Endothelial cell of umbilical vein (primary cell): ENCODE data around the gene CHI3L1.

Experiments used
- EZH2 ChIP-seq: IDR thresholded peaks from 2 replicates; pipeline ENCODE4 v1.6.1; 2012; ENCODE audit warnings: borderline replicate concordance, low read depth, mild to moderate bottlenecking, moderate library complexity, low read length, inconsistent platforms; ENCODE audit not compliant: severe bottlenecking
- FOS ChIP-seq: IDR thresholded peaks from 2 replicates; pipeline ENCODE4 v1.6.1; 2011; ENCODE audit warnings: mild to moderate bottlenecking, low read length, moderate library complexity, borderline replicate concordance; ENCODE audit not compliant: insufficient read depth
- GATA2 ChIP-seq: IDR thresholded peaks from 2 replicates; pipeline ENCODE4 v1.7.0; 2011; ENCODE audit warnings: low read depth, mild to moderate bottlenecking, moderate library complexity, mixed read lengths, low read length; ENCODE audit not compliant: insufficient read length, insufficient read depth
- JUN ChIP-seq: IDR thresholded peaks from 2 replicates; pipeline ENCODE4 v1.6.1; 2011; ENCODE audit warnings: borderline replicate concordance, low read depth; ENCODE audit not compliant: insufficient read length, insufficient read depth
- MYC ChIP-seq: IDR thresholded peaks from one replicate; pipeline ENCODE4 v1.6.1; 2011; ENCODE audit warnings: mild to moderate bottlenecking, low read depth, low read length
- POLR2A ChIP-seq: IDR thresholded peaks from 2 replicates; pipeline ENCODE4 v1.6.1; 2012; ENCODE audit warnings: low read depth, mild to moderate bottlenecking, control low read depth, low read length
- POLR2AphosphoS5 ChIP-seq: IDR thresholded peaks from 2 replicates; pipeline ENCODE4 v1.6.1; 2012; ENCODE audit warnings: low read depth, mild to moderate bottlenecking, control low read depth, low read length, moderate library complexity; ENCODE audit not compliant: insufficient read depth
- TF ChIP-seq, protein P1 (sequence below), 2 donors: IDR thresholded peaks; 1 replicate in 1 of 2; 2 replicates in 1 of 2; pipeline ENCODE4 v1.5.1; 2011; ENCODE audit warnings: low read length in 2 of 2, mild to moderate bottlenecking in 2 of 2, moderate library complexity in 2 of 2, control low read depth in 1 of 2, inconsistent platforms in 1 of 2, low read depth in 1 of 2; ENCODE audit not compliant: insufficient read depth in 1 of 2; ENCODE audit errors: extremely low read depth in 1 of 2
- TF ChIP-seq, protein P2 (sequence below): IDR thresholded peaks from 2 replicates; pipeline ENCODE4 v1.6.1; 2011; ENCODE audit not compliant: insufficient read depth, insufficient read length

DNA sequence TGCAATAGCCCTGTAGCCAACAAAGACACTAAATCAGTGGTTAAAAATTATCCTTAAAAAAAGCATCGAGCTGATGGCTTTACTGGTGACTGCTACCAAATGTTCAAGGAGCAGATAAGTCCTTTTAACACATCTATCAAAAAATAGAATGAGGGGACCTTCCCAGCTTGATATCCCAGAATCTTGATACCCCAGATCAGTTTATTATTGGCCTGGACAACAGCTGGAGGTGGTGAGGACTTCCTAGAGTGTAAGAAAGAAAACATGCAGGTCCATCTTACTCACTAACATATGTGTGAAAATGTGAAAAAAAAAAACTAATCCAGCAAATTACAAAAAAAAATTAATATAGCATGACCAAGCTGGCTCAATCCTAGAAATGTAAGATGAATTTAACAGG is 21.7 kb upstream of the CHI3L1 start:
- TF ChIP-seq EZH2 (no peak), POLR2A (no peak), POLR2AphosphoS5 (no peak), MYC (no peak), FOS (no peak), JUN (no peak), GATA2 (no peak)
- TF ChIP-seq, protein P1, sequence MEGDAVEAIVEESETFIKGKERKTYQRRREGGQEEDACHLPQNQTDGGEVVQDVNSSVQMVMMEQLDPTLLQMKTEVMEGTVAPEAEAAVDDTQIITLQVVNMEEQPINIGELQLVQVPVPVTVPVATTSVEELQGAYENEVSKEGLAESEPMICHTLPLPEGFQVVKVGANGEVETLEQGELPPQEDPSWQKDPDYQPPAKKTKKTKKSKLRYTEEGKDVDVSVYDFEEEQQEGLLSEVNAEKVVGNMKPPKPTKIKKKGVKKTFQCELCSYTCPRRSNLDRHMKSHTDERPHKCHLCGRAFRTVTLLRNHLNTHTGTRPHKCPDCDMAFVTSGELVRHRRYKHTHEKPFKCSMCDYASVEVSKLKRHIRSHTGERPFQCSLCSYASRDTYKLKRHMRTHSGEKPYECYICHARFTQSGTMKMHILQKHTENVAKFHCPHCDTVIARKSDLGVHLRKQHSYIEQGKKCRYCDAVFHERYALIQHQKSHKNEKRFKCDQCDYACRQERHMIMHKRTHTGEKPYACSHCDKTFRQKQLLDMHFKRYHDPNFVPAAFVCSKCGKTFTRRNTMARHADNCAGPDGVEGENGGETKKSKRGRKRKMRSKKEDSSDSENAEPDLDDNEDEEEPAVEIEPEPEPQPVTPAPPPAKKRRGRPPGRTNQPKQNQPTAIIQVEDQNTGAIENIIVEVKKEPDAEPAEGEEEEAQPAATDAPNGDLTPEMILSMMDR (IDR thresholded peaks at IDR 0.05; ENCODE audit: extremely low read depth in 1 of 2, insufficient read depth in 1 of 2, low read depth in 1 of 2, low read length in 2 of 2), result no peak
- TF ChIP-seq, protein P2, sequence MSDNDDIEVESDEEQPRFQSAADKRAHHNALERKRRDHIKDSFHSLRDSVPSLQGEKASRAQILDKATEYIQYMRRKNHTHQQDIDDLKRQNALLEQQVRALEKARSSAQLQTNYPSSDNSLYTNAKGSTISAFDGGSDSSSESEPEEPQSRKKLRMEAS, result no peak
